Measurements from ENCODE around the gene ABLIM1. TPM values are rescaled to one million over a fixed set of nuclear protein-coding genes. Genes with fewer than 3 reads are reported as not detected.

The ABLIM1 gene
- total RNA-seq, 4 donors from 2014 or later = 122 to 257 (median 138) TPM

DNA sequence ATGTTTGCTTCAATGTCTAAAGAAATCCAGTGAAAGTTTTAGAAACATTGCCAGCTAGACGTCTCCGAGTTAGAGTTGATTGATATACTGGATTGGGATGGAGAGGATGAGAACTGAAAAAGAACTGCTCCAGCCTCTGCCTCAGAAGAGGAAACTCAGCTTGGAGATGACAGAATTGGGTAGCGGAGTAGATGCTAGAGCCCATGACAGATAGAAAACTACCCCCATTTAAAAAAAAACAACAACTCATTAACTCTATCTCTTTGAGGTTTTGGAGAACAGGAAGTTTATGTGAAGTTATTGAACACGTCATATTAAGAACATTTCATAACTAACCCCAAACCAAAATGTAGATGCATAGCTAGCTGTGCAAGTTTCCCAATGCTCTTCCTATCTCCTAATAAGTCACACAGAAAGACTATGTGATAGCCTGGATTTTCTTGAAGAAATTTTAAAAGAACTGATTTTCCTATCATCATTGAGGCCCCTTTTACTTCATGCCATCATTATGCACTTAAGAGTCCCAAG, 225.4 kb downstream of the ABLIM1 start:
- DNase-seq (ENCODE audit: low spot score) = no peak
- no peak for ATAC-seq (ENCODE audit: low FRiP score)
- TF ChIP-seq, protein P1, sequence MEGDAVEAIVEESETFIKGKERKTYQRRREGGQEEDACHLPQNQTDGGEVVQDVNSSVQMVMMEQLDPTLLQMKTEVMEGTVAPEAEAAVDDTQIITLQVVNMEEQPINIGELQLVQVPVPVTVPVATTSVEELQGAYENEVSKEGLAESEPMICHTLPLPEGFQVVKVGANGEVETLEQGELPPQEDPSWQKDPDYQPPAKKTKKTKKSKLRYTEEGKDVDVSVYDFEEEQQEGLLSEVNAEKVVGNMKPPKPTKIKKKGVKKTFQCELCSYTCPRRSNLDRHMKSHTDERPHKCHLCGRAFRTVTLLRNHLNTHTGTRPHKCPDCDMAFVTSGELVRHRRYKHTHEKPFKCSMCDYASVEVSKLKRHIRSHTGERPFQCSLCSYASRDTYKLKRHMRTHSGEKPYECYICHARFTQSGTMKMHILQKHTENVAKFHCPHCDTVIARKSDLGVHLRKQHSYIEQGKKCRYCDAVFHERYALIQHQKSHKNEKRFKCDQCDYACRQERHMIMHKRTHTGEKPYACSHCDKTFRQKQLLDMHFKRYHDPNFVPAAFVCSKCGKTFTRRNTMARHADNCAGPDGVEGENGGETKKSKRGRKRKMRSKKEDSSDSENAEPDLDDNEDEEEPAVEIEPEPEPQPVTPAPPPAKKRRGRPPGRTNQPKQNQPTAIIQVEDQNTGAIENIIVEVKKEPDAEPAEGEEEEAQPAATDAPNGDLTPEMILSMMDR (IDR thresholded peaks at IDR 0.05) = no peak

DNA sequence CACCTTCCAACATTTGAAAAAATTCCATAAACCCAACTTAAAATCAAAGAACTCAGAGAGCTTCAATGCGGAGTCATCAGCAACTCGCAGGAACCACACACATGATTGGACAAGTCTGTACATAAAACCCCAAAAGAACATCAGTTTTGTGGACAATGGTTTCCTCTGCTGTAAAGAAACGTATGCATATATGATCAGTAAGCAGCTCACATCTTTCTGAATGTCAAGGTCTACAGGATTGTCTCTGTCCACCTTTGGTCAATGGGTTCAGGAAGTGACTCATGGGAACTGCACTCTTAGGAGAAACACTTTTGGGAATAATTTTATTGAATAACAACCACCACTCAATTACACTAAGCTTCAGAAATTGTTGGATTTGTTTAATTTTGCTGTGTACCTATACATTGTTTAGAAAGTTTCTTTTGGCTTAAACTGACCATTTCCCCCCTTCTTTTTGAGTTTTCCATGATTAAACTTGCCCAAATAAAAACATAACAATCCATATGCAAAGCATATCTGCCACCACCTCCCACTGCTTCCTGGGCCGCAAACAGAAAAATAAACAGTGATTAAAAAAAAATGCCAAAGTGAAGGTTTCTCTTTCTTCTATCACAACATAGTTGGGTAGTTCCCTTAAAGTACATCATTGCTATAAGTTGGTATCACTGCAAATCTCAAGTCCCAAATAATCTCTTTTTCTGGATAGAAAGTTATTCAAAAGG, 226.5 kb downstream of the ABLIM1 start:
- no peak for ATAC-seq (ENCODE audit: low FRiP score)
- TF ChIP-seq, protein P1 (IDR thresholded peaks at IDR 0.05) = no peak
- DNase-seq (ENCODE audit: low spot score) = no peak

DNA sequence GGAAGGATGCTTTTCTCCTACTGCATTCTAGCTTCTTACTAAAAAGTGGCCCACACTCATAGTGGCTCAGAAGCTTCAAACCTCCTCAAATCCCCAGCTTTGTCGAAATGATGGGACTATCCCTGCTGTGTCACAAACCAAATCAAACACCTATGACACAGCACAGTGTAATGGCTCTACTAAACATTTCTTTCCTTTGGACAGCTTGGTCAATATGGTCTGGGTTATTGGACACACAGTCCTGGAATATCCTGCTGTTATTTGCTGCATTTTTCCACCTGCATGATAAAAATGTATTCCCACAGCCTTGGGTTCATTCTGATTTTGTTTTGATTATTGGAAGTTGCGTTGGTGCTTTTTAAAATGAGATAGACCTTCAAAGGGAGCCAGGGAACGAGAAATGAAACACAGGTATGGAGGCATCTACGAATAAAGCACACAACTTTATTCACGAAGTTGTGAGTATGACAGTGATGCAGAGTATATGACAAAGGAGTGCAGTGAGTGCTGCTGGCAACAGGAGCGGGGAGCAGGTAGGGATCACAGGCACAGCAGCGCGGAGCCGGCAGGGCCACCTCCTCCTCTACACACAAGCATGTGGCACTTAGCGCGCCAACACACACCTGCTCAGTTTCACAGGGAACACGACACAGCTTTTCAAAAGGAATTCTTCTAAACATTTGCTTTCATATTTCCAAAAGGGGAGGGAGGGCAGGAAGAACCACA, 227.2 kb downstream of the ABLIM1 start:
- TF ChIP-seq, protein P1 (IDR thresholded peaks at IDR 0.05) = no peak
- ATAC-seq (ENCODE audit: low FRiP score) (no peak), DNase-seq (ENCODE audit: low spot score) (no peak)

DNA sequence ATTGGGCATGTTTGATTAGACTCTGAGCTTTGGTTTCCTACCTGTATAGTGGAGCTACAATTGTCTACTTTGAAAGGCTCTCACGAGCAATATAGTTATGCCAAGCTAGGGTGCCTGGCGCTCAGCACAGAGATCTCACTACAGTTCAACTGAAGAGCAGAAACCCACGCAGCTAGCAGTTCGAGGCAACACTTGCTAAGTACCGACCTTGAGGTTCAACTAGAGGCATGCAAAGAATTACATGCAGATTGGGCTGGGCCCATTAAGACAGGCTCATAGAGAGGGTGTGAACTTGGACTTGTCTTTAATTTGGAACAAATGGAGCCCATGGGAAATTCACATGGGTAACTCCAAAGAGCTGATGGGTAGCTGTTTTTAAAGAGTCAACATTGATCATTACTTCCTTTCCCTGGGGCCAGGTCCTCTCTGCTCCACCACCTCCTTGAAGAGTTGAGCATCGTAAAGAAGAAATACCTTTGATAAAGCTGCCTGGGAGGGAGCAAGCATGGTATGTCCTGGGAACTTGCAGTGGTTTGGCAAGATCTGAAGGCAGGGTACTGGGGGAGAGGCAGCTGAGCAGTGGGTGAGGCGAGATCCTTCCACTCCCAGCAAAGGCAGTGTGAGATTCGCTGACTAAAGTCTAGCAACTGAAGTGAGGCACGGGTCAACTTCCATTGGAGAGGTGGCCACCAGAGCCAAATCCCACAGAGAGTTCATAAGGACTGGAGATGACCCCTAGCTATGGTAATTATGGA, 228.3 kb downstream of the ABLIM1 start:
- DNase-seq (ENCODE audit: low spot score) = no peak
- TF ChIP-seq, protein P1 (IDR thresholded peaks at IDR 0.05) = no peak
- no peak for ATAC-seq (ENCODE audit: low FRiP score)

DNA sequence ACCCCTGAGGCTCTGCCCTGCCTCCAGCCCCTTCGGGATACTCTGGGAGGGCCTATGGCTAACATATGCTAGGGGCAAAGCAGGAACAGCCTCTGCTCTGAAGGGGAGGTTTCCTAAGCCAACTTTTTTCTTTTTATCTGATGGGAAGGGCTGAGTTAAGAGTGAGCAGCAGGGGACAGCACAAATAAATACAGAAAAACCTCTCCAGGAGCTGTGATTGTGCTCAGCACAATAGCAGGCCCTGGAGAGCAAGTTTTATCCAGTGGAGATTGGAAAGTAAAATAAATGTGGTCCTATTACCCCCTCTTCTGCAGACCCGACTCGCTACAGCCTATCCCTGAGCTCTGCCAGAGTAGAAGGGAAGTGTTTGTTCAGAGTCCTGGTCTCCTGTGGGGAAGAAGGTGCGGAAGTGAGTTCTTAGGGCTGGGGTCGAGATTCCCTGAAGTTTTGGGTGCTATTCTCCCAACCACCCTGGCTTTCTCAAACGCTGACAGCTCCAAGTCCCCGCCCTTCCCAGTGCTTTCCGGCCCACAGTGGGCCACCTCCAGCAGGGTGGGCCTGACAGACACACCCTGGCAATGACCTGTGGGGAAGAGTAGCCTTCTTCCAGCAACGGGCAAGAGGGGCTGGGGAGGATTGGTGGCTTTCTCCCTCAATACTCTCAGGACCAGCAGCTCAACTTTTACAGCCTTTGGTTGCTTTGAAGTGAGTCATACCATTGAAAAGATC, 230.8 kb downstream of the ABLIM1 start:
- TF ChIP-seq, protein P1 (IDR thresholded peaks at IDR 0.05) = no peak
- DNase-seq (ENCODE audit: low spot score) (no peak), ATAC-seq (ENCODE audit: low FRiP score) (peak; percentile 48)

DNA sequence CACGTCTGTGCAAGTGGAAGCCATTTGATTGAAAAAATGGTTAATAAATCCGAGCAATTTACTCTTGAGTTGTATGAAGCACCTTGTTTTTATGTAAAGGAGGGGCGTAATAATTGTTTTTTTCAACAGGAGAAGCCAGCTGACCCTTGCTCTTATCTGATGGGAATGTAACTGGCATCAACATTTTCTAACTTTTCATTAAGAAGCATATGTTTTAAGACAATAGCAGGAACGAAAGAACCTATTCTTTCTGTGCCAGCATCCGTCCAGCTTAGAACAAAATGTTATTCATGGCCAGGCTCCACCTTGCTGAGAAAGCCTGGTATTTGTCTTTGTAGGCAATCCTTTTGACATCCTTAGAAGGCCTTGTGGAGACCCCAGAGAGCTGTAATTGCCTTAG, 231.6 kb downstream of the ABLIM1 start:
- TF ChIP-seq, protein P1 (IDR thresholded peaks at IDR 0.05) = no peak
- no peak for DNase-seq (ENCODE audit: low spot score)
- ATAC-seq (ENCODE audit: low FRiP score) = no peak

All from omental fat pad (tissue), 4 donors.